HCT116 (cell line): ENCODE data around the gene MAST4. TPM values are rescaled to one million over a fixed set of nuclear protein-coding genes. Genes with fewer than 3 reads are reported as not detected.

Experiments
- ATAC-seq: fragments of 200-7000 bp; cut with Tn5 transposase; 2 replicates; pipeline ENCODE4 v1.9.1; 2020; ENCODE audit warnings: mild to moderate bottlenecking, moderate library complexity
- BruUV-seq: library from RNA; stranded (reverse); fragments of 400-500 nt; replicated peaks from 2 replicates; lab custom pipeline; 2021; lab: Mats Ljungman, UMichigan
- CTCF ChIA-PET: fragments of 300-600 bp; sonication (Branson Sonifier 250); formaldehyde crosslinking; loops from one replicate; lab custom pipeline; 2021; ENCODE audit warnings: antibody characterized with exemption; lab: Charles Lee
- POLR2A ChIA-PET: fragments of 300-600, 350-600 bp; sonication (Branson Sonifier 250); formaldehyde crosslinking; loops from one replicate; lab custom pipeline; 2021; ENCODE audit warnings: antibody characterized with exemption; lab: Charles Lee
- RAD21 ChIA-PET, 2 experiments: fragments of 300-600 bp; sonication (Branson Sonifier 250); formaldehyde crosslinking; loops; one replicate each; lab custom pipeline; 2023; ENCODE audit warnings: low total read pairs in 2 of 2; ENCODE audit not compliant: uncharacterized antibody in 2 of 2, unreplicated experiment in 2 of 2, low non-redundant PET in 1 of 2; lab: Charles Lee
- DNase-seq: peaks from one replicate; pipeline ENCODE4 v3.0.0-alpha.2; 2010; ENCODE audit warnings: low read depth, low spot score
- H2AFZ ChIP-seq: fragments of 200-600 bp; shearing (Covaris generic), sonication (generic); 2 replicates; pipeline ENCODE4 v1.6.1; 2017; ENCODE audit warnings: low read depth, mixed run types, mixed read lengths, antibody characterized with exemption, low read length; ENCODE audit not compliant: poor library complexity, severe bottlenecking
- H3K27ac ChIP-seq: 2 replicates; pipeline ENCODE4 v1.5.1; 2012; ENCODE audit warnings: low read depth, low read length
- H3K27me3 ChIP-seq: fragments of 200-600 bp; sonication (generic); 2 replicates; pipeline ENCODE4 v1.6.1; 2016; ENCODE audit warnings: mixed run types, low read length, mixed read lengths; ENCODE audit not compliant: insufficient read depth
- H3K36me3 ChIP-seq, 2 experiments: fragments of 200-500 bp in 1 of 2; fragments of 200-600 bp in 1 of 2; sonication (Bioruptor generic) in 1 of 2; sonication (generic) in 1 of 2; 2 replicates each; pipeline versions ENCODE4 v1.5.1 to v1.6.1; 2014 to 2016; ENCODE audit warnings: low read length in 2 of 2, inconsistent platforms in 1 of 2, mixed read lengths in 1 of 2, mixed run types in 1 of 2; ENCODE audit not compliant: insufficient read depth in 2 of 2, control insufficient read depth in 1 of 2
- H3K4me1 ChIP-seq, 2 experiments: fragments of 200-600 bp in 1 of 2; sonication (generic) in 1 of 2; 2 replicates each; pipeline versions ENCODE4 v1.5.1 to v1.6.1; 2012 to 2017; ENCODE audit warnings: low read length in 2 of 2, inconsistent platforms in 1 of 2, mild to moderate bottlenecking in 1 of 2, mixed read lengths in 1 of 2, mixed run types in 1 of 2, moderate library complexity in 1 of 2; ENCODE audit not compliant: insufficient read depth in 2 of 2, control insufficient read depth in 1 of 2
- H3K4me2 ChIP-seq: fragments of 200-600 bp; sonication (generic); 2 replicates; pipeline ENCODE4 v1.6.1; 2017; ENCODE audit warnings: mixed run types, low read length, mixed read lengths
- H3K4me3 ChIP-seq, 2 experiments: fragments of 200-600 bp in 1 of 2; sonication (generic) in 1 of 2; replicated peaks in 1 of 2; 2 replicates each; pipeline ENCODE4 v1.5.1; 2011 to 2016; ENCODE audit warnings: low read length in 2 of 2, control low read depth in 1 of 2, low read depth in 1 of 2, mild to moderate bottlenecking in 1 of 2, mixed read lengths in 1 of 2, mixed run types in 1 of 2
- H3K79me2 ChIP-seq: fragments of 200-600 bp; sonication (generic); 2 replicates; pipeline ENCODE4 v1.6.1; 2017; ENCODE audit warnings: mild to moderate bottlenecking, mixed run types, low read length, moderate library complexity, mixed read lengths; ENCODE audit not compliant: insufficient read depth
- H3K9ac ChIP-seq: fragments of 200-600 bp; sonication (generic); 2 replicates; pipeline ENCODE4 v1.6.1; 2016; ENCODE audit warnings: low read length, mixed read lengths
- H3K9me2 ChIP-seq: fragments of 200-600 bp; sonication (generic), shearing (Covaris generic); 2 replicates; pipeline ENCODE4 v1.6.1; 2017; ENCODE audit warnings: mixed run types, mild to moderate bottlenecking, moderate library complexity; ENCODE audit not compliant: insufficient read depth
- H3K9me3 ChIP-seq, 2 experiments: fragments of 200-500 bp in 1 of 2; fragments of 200-600 bp in 1 of 2; sonication (Bioruptor generic) in 1 of 2; sonication (generic) in 1 of 2; 2 replicates each; pipeline ENCODE4 v1.6.1; 2014 to 2017; ENCODE audit warnings: low read length in 2 of 2, mixed read lengths in 2 of 2, inconsistent platforms in 1 of 2, low read depth in 1 of 2, mild to moderate bottlenecking in 1 of 2, mixed run types in 1 of 2, moderate library complexity in 1 of 2; ENCODE audit not compliant: control insufficient read depth in 1 of 2, insufficient read depth in 1 of 2
- H4K20me1 ChIP-seq: fragments of 200-600 bp; sonication (generic), shearing (Covaris generic); 2 replicates; pipeline ENCODE4 v1.6.1; 2017; ENCODE audit warnings: mixed run types, mild to moderate bottlenecking, moderate library complexity; ENCODE audit not compliant: insufficient read depth
- CEBPB ChIP-seq: IDR thresholded peaks from 2 replicates; pipeline ENCODE4 v1.6.1; 2012; ENCODE audit warnings: low read depth
- CTCF ChIP-seq, 3 experiments: fragments of 200-600 bp in 1 of 3; sonication (generic) in 1 of 3; IDR thresholded peaks in 2 of 3; conservative IDR thresholded peaks in 1 of 3; 2 replicates each; pipeline ENCODE4 v1.5.1; 2012 to 2017; ENCODE audit warnings: low read depth in 2 of 3, low read length in 2 of 3, antibody characterized with exemption in 1 of 3, borderline replicate concordance in 1 of 3, control low read depth in 1 of 3, mild to moderate bottlenecking in 1 of 3, mixed read lengths in 1 of 3, mixed run types in 1 of 3, moderate library complexity in 1 of 3; ENCODE audit not compliant: insufficient read depth in 1 of 3
- ELF1 ChIP-seq: IDR thresholded peaks from 2 replicates; pipeline ENCODE4 v1.6.1; 2012; ENCODE audit warnings: low read depth, borderline replicate concordance
- EZH2 ChIP-seq: fragments of 200-600 bp; sonication (generic); IDR thresholded peaks from 2 replicates; pipeline ENCODE4 v1.6.1; 2017; ENCODE audit warnings: antibody characterized with exemption, mixed run types
- JUND ChIP-seq: IDR thresholded peaks from 2 replicates; pipeline ENCODE4 v1.6.1; 2012
- POLR2A ChIP-seq: IDR thresholded peaks from 2 replicates; pipeline ENCODE4 v1.7.0; 2011; ENCODE audit warnings: borderline replicate concordance; ENCODE audit not compliant: insufficient read depth, insufficient read length; ENCODE audit errors: extremely low read depth
- POLR2AphosphoS5 ChIP-seq: IDR thresholded peaks from 2 replicates; pipeline ENCODE4 v1.6.1; 2011; ENCODE audit warnings: mild to moderate bottlenecking, low read depth, low read length, moderate library complexity
- REST ChIP-seq: IDR thresholded peaks from 2 replicates; pipeline ENCODE4 v1.6.1; 2012; ENCODE audit warnings: low read depth
- SRF ChIP-seq: IDR thresholded peaks from 2 replicates; pipeline ENCODE4 v1.6.1; 2012; ENCODE audit warnings: low read depth
- TCF7L2 ChIP-seq: IDR thresholded peaks from 2 replicates; pipeline ENCODE4 v1.7.0; 2011; ENCODE audit warnings: borderline replicate concordance, inconsistent platforms; ENCODE audit not compliant: insufficient read depth, insufficient read length; ENCODE audit errors: extremely low read depth
- ZFX ChIP-seq: fragments of 450-650 bp; IDR thresholded peaks from 2 replicates; pipeline ENCODE4 v1.6.1; 2017
- ZNF274 ChIP-seq: fragments of 200-500 bp; sonication (Bioruptor generic); IDR thresholded peaks from 2 replicates; pipeline ENCODE4 v1.6.1; 2014; ENCODE audit warnings: mild to moderate bottlenecking, low read depth, low read length, inconsistent platforms
- intact Hi-C: fragments of 100-400 bp; cut with micrococcal nuclease; formaldehyde crosslinking; loops from 2 replicates; pipeline ENCODE4 v1.10.0; 2022
- total RNA-seq: library from RNA; stranded (reverse); gene quantifications from one replicate; pipeline ENCODE4 v1.2.1, GENCODE V29; 2021; ENCODE audit not compliant: unreplicated experiment
- TF ChIP-seq, protein P1 (sequence below): IDR thresholded peaks from 2 replicates; pipeline ENCODE4 v1.6.1; 2011; ENCODE audit warnings: mild to moderate bottlenecking, low read length, moderate library complexity; ENCODE audit not compliant: insufficient replicate concordance; ENCODE audit errors: extremely low read depth

The MAST4 gene
- total RNA-seq, 1 experiment from 2014 or later, result 1.1 TPM

DNA sequence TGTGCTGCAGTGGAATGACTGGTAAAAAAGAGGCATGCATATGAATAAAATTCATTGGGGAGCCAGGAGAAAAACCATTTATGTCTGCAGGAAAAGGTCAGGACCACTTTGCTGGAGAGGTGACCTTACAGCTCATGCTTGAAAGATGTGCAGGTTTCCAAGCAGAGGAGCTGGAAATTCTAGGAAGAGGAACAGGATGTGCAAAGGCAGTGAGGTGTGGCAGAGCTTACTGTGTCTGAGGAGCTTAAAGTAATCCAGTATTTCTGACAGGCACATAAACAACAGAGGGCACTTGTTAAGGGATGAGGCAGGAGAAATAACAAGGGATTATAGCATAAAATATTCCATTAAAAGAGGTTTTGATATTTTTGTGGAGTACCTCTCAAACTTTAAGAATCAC lies 397.3 kb downstream of the MAST4 start:
- H3K79me2 ChIP-seq, result no peaks in the 10 kb centered on the region
- no peaks in the 10 kb centered on the region for H3K36me3 ChIP-seq
- H3K9me3 ChIP-seq, result no peaks in the 10 kb centered on the region
- no peak overlapping the region for H3K4me2 ChIP-seq
- no peak overlapping the region for H3K9ac ChIP-seq
- ChIA-PET POLR2A (interaction anchor here (1.5 kb wide), 1 partner anchor 11 kb away, joined by 5 read pairs; no protein-coding TSS in a partner anchor), CTCF (no interaction called here), RAD21 (no interaction called here)
- H3K27ac ChIP-seq, result no peak overlapping the region
- H4K20me1 ChIP-seq, result no peaks in the 10 kb centered on the region
- H3K4me3 ChIP-seq, result no peak overlapping the region
- ATAC-seq (no peak), DNase-seq (no peak)
- no peak overlapping the region for H2AFZ ChIP-seq
- H3K9me2 ChIP-seq, result no peaks in the 10 kb centered on the region
- intact Hi-C loops, result no loop called here
- no peaks in the 10 kb centered on the region for H3K4me1 ChIP-seq
- no TSS peak for BruUV-seq
- peaks cover 36% of the 10 kb centered on the region for H3K27me3 ChIP-seq
- TF ChIP-seq EZH2 (no peak), JUND (no peak)

- no TSS peak for BruUV-seq
- Histone ChIP-seq H3K79me2 (no peaks in the 10 kb centered on the region), H3K27ac (no peak overlapping the region), H3K4me3 (no peak overlapping the region), H3K9ac (no peak overlapping the region), H3K36me3 (no peaks in the 10 kb centered on the region), H4K20me1 (no peaks in the 10 kb centered on the region), H3K4me1 (no peaks in the 10 kb centered on the region), H3K4me2 (no peak overlapping the region), H3K9me2 (no peaks in the 10 kb centered on the region), H3K9me3 (no peaks in the 10 kb centered on the region), H2AFZ (no peak overlapping the region), H3K27me3 (peaks cover 36% of the 10 kb centered on the region)
- ChIA-PET CTCF (no interaction called here), POLR2A (interaction anchor here (1.5 kb wide), 1 partner anchor 10 kb away, joined by 5 read pairs; no protein-coding TSS in a partner anchor), RAD21 (no interaction called here)
- DNase-seq (no peak), ATAC-seq (no peak)
- intact Hi-C loops, result no loop called here
- TF ChIP-seq CTCF (IDR thresholded peaks at IDR 0.05 in 2 of 3, conservative IDR thresholded peaks at IDR 0.05 in 1 of 3; ENCODE audit: borderline replicate concordance in 1 of 3, insufficient read depth in 1 of 3, low read depth in 2 of 3, low read length in 2 of 3) (no peak), REST (no peak), POLR2AphosphoS5 (no peak), SRF (no peak), POLR2A (no peak), CEBPB (no peak), EZH2 (no peak), ZFX (no peak), ELF1 (no peak), TCF7L2 (no peak), ZNF274 (no peak)
- TF ChIP-seq, protein P1, sequence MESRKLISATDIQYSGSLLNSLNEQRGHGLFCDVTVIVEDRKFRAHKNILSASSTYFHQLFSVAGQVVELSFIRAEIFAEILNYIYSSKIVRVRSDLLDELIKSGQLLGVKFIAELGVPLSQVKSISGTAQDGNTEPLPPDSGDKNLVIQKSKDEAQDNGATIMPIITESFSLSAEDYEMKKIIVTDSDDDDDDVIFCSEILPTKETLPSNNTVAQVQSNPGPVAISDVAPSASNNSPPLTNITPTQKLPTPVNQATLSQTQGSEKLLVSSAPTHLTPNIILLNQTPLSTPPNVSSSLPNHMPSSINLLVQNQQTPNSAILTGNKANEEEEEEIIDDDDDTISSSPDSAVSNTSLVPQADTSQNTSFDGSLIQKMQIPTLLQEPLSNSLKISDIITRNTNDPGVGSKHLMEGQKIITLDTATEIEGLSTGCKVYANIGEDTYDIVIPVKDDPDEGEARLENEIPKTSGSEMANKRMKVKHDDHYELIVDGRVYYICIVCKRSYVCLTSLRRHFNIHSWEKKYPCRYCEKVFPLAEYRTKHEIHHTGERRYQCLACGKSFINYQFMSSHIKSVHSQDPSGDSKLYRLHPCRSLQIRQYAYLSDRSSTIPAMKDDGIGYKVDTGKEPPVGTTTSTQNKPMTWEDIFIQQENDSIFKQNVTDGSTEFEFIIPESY, result no peak
Measured at GRCh38 chr5:66993882-66994281, 397.7 kb downstream of the MAST4 start.
